H1 (cell line): ENCODE data around the gene NUP205. TPM values are rescaled to one million over a fixed set of nuclear protein-coding genes. Genes with fewer than 3 reads are reported as not detected.

Source experiments
- CTCF ChIA-PET: fragments of 300-600 bp; sonication (Branson Sonifier 250); formaldehyde crosslinking; loops from one replicate; lab custom pipeline; 2021; ENCODE audit not compliant: partially characterized antibody; lab: Charles Lee
- POLR2A ChIA-PET: fragments of 300-600 bp; sonication (Branson Sonifier 250); formaldehyde crosslinking; loops from one replicate; lab custom pipeline; 2021; ENCODE audit warnings: inconsistent platforms; ENCODE audit not compliant: partially characterized antibody; lab: Charles Lee
- DNase-seq, 2 experiments: peaks; one replicate each; pipeline versions ENCODE4 v3.0.0 to v3.0.0-alpha.2; 2010 to 2022; ENCODE audit warnings: low spot score in 2 of 2, low read depth in 1 of 2, mixed read lengths in 1 of 2
- FAIRE-seq: peaks from 2 replicates; lab custom pipeline; 2011; peaks lifted over from hg19 to GRCh38; lab: Jason Lieb, UNC
- H2AFZ ChIP-seq: 2 replicates; pipeline ENCODE4 v1.8.1; 2012; ENCODE audit warnings: low read length, inconsistent platforms
- H2AK5ac ChIP-seq: 2 replicates; pipeline ENCODE4 v1.6.1; 2013; ENCODE audit warnings: low read depth, low read length
- H2BK120ac ChIP-seq: replicated peaks from 2 replicates; pipeline ENCODE3; 2013; ENCODE audit warnings: low read depth, low read length, inconsistent platforms
- H2BK12ac ChIP-seq: 2 replicates; pipeline ENCODE4 v1.6.1; 2013; ENCODE audit warnings: low read depth, low read length
- H2BK15ac ChIP-seq: 2 replicates; pipeline ENCODE4 v1.6.1; 2013; ENCODE audit warnings: low read length
- H2BK20ac ChIP-seq: 2 replicates; pipeline ENCODE4 v1.6.1; 2013; ENCODE audit warnings: low read length
- H2BK5ac ChIP-seq: 2 replicates; pipeline ENCODE4 v1.6.1; 2013; ENCODE audit warnings: low read depth, low read length
- H3K14ac ChIP-seq: 2 replicates; pipeline ENCODE4 v1.6.1; 2013; ENCODE audit warnings: inconsistent platforms; ENCODE audit not compliant: insufficient read length
- H3K18ac ChIP-seq: 2 replicates; pipeline ENCODE4 v1.6.1; 2013; ENCODE audit warnings: low read length; ENCODE audit errors: extremely low read depth
- H3K23ac ChIP-seq: 2 replicates; pipeline ENCODE4 v1.6.1; 2013; ENCODE audit warnings: inconsistent platforms; ENCODE audit not compliant: insufficient read length
- H3K23me2 ChIP-seq: 2 replicates; pipeline ENCODE4 v1.6.1; 2013; ENCODE audit warnings: low read depth, low read length
- H3K27ac ChIP-seq: 2 replicates; pipeline ENCODE4 v1.6.1; 2011; ENCODE audit warnings: low read depth, low read length, inconsistent platforms
- H3K27me3 ChIP-seq, 4 experiments: replicated peaks in 1 of 4; 1 replicate in 1 of 4; 2 replicates in 3 of 4; pipeline versions ENCODE4 v1.6.1 to v1.8.1; 2011 to 2013; ENCODE audit warnings: low read length in 3 of 4, mild to moderate bottlenecking in 3 of 4, inconsistent platforms in 2 of 4, mixed read lengths in 2 of 4, moderate library complexity in 1 of 4; ENCODE audit not compliant: control insufficient read depth in 3 of 4, insufficient read depth in 3 of 4; ENCODE audit errors: extremely low read depth in 1 of 4
- H3K36me3 ChIP-seq, 4 experiments: 2 replicates each; pipeline versions ENCODE4 v1.6.1 to v1.8.1; 2011 to 2013; ENCODE audit warnings: mild to moderate bottlenecking in 4 of 4, low read length in 3 of 4, moderate library complexity in 2 of 4, control low read depth in 1 of 4, inconsistent platforms in 1 of 4; ENCODE audit not compliant: insufficient read depth in 4 of 4, control insufficient read depth in 2 of 4
- H3K4ac ChIP-seq: replicated peaks from 2 replicates; pipeline ENCODE3; 2013; ENCODE audit warnings: low read length, low read depth, mixed read lengths, inconsistent platforms; ENCODE audit not compliant: insufficient read length
- H3K4me1 ChIP-seq, 4 experiments: replicated peaks in 1 of 4; 1 replicate in 1 of 4; 2 replicates in 3 of 4; pipeline versions ENCODE4 v1.6.1 to v1.8.1; 2011 to 2013; ENCODE audit warnings: low read length in 3 of 4, inconsistent platforms in 2 of 4, mixed read lengths in 1 of 4; ENCODE audit not compliant: insufficient read depth in 4 of 4, control insufficient read depth in 3 of 4
- H3K4me2 ChIP-seq, 2 experiments: 2 replicates each; pipeline versions ENCODE4 v1.6.1 to v1.8.1; 2011 to 2013; ENCODE audit warnings: low read depth in 2 of 2, low read length in 2 of 2, control low read depth in 1 of 2, inconsistent platforms in 1 of 2, mild to moderate bottlenecking in 1 of 2; ENCODE audit not compliant: insufficient read depth in 1 of 2
- H3K4me3 ChIP-seq, 4 experiments: fragments of 200-600, 300-600 bp in 1 of 4; sonication (generic), shearing (Covaris generic), sonication (Bioruptor Twin) in 1 of 4; 2 replicates each; pipeline versions ENCODE4 v1.5.1 to v1.8.1; 2011 to 2016; ENCODE audit warnings: low read length in 4 of 4, low read depth in 3 of 4, control low read depth in 2 of 4, inconsistent platforms in 2 of 4, mild to moderate bottlenecking in 2 of 4, mixed read lengths in 1 of 4, moderate library complexity in 1 of 4; ENCODE audit not compliant: insufficient read depth in 2 of 4; ENCODE audit errors: extremely low read depth in 1 of 4
- H3K56ac ChIP-seq: replicated peaks from 2 replicates; pipeline ENCODE3; 2013; ENCODE audit warnings: low read depth, mild to moderate bottlenecking, mixed read lengths, low read length, inconsistent platforms; ENCODE audit not compliant: insufficient read length
- H3K79me1 ChIP-seq: 2 replicates; pipeline ENCODE4 v1.6.1; 2013; ENCODE audit warnings: low read depth, low read length, control low read depth
- H3K79me2 ChIP-seq, 2 experiments: 2 replicates each; pipeline versions ENCODE4 v1.6.1 to v1.8.1; 2012 to 2013; ENCODE audit warnings: low read length in 2 of 2, mild to moderate bottlenecking in 2 of 2, inconsistent platforms in 1 of 2; ENCODE audit not compliant: insufficient read depth in 2 of 2, control insufficient read depth in 1 of 2
- H3K9ac ChIP-seq, 4 experiments: replicated peaks in 1 of 4; 1 replicate in 1 of 4; 2 replicates in 3 of 4; pipeline versions ENCODE4 v1.6.1 to v1.8.1; 2011 to 2013; ENCODE audit warnings: low read depth in 3 of 4, low read length in 3 of 4, control low read depth in 2 of 4, mild to moderate bottlenecking in 2 of 4, moderate library complexity in 2 of 4, inconsistent platforms in 1 of 4; ENCODE audit errors: extremely low read depth in 1 of 4
- H3K9me3 ChIP-seq, 2 experiments: 2 replicates each; pipeline versions ENCODE4 v1.6.1 to v1.8.1; 2012 to 2013; ENCODE audit warnings: mild to moderate bottlenecking in 2 of 2, moderate library complexity in 2 of 2, control low read depth in 1 of 2, inconsistent platforms in 1 of 2, low read depth in 1 of 2, low read length in 1 of 2, mixed read lengths in 1 of 2; ENCODE audit not compliant: insufficient read depth in 2 of 2
- H4K20me1 ChIP-seq, 2 experiments: replicated peaks in 1 of 2; 2 replicates each; pipeline versions ENCODE3 to v1.8.1; 2011 to 2013; ENCODE audit warnings: inconsistent platforms in 2 of 2, low read length in 2 of 2, mild to moderate bottlenecking in 1 of 2; ENCODE audit not compliant: insufficient read depth in 2 of 2, control insufficient read depth in 1 of 2
- H4K5ac ChIP-seq: 2 replicates; pipeline ENCODE4 v1.6.1; 2013; ENCODE audit warnings: low read length, low read depth, mixed read lengths, inconsistent platforms; ENCODE audit not compliant: insufficient read length
- H4K8ac ChIP-seq: 2 replicates; pipeline ENCODE4 v1.8.0; 2013; ENCODE audit warnings: mild to moderate bottlenecking, moderate library complexity, low read length, inconsistent platforms; ENCODE audit not compliant: insufficient read depth; ENCODE audit errors: extremely low read depth
- H4K91ac ChIP-seq: replicated peaks from 2 replicates; pipeline ENCODE3; 2013; ENCODE audit warnings: low read length, mixed read lengths, inconsistent platforms; ENCODE audit not compliant: insufficient read length
- ASH2L ChIP-seq: fragments of 200-600, 300-600 bp; sonication (generic); IDR thresholded peaks from one replicate; pipeline ENCODE4 v1.7.1; 2017; ENCODE audit warnings: low read length
- CBX5 ChIP-seq: fragments of 300-800, 300-1000 bp; sonication (generic); IDR thresholded peaks from 2 replicates; pipeline ENCODE4 v1.7.1; 2016; ENCODE audit warnings: antibody characterized with exemption, low read length, low read depth
- GTF2F1 ChIP-seq: IDR thresholded peaks from 2 replicates; pipeline ENCODE4 v1.6.1; 2012; ENCODE audit warnings: low read depth, low read length, improper control_type of control experiment, borderline replicate concordance
- HDAC6 ChIP-seq: IDR thresholded peaks from one replicate; pipeline ENCODE4 v1.7.1; 2012; ENCODE audit warnings: low read depth, mild to moderate bottlenecking, inconsistent platforms, low read length, moderate library complexity
- RFX5 ChIP-seq: IDR thresholded peaks from 2 replicates; pipeline ENCODE4 v1.6.1; 2011; ENCODE audit warnings: low read depth, low read length, improper control_type of control experiment, borderline replicate concordance
- RXRA ChIP-seq: IDR thresholded peaks from 2 replicates; pipeline ENCODE4 v1.6.1; 2011; ENCODE audit warnings: low read depth, mild to moderate bottlenecking, low read length, moderate library complexity; ENCODE audit not compliant: insufficient read depth
- SRF ChIP-seq: IDR thresholded peaks from 2 replicates; pipeline ENCODE4 v1.6.1; 2011; ENCODE audit warnings: mild to moderate bottlenecking, low read depth, low read length, moderate library complexity
- TAF7 ChIP-seq: optimal IDR thresholded peaks from 2 replicates; pipeline ENCODE3; 2011; ENCODE audit warnings: low read depth, mild to moderate bottlenecking, inconsistent platforms, low read length, moderate library complexity, borderline replicate concordance
- WGBS, 2 experiments: shearing (Covaris generic) in 1 of 2; methylation state at CpG; one replicate each; pipeline versions ENCODE4 v1.1.6 to v1.1.7; 2013 to 2015; ENCODE audit warnings: low lambda C conversion rate in 2 of 2, mixed read lengths in 2 of 2, inconsistent platforms in 1 of 2, low coverage in 1 of 2, missing lambda C conversion rate in 1 of 2; ENCODE audit not compliant: insufficient replicate concordance in 2 of 2, insufficient coverage in 1 of 2, insufficient read length in 1 of 2; ENCODE audit errors: extremely low coverage in 1 of 2, missing lambda C conversion rate in 1 of 2; 5-methylcytosine and 5-hydroxymethylcytosine counted together
- polyA plus RNA-seq, 7 experiments: library from polyadenylated mRNA; depleted of rRNA in 3 of 7; stranded (reverse) in 5 of 7; unstranded in 2 of 7; fragments of >200 nt in 5 of 7; fragments of 200-250 nt in 2 of 7; gene quantifications; 1 replicate in 5 of 7; 2 replicates in 1 of 7; 4 replicates in 1 of 7; pipeline versions ENCODE4 v1.2.1 to v1.2.3, GENCODE V29; 2011 to 2013; ENCODE audit warnings: missing spikeins in 2 of 7, mixed read lengths in 2 of 7
- total RNA-seq: library from RNA; stranded (reverse); fragmentation: NEBNext Ultra II Directional; extraction: Animal tissue kit (Norgen Biotek cat#: 25700); gene quantifications from 2 replicates; pipeline ENCODE4 v1.2.1, GENCODE V29; 2021
- TF ChIP-seq, protein P1 (sequence below): IDR thresholded peaks from 2 replicates; pipeline ENCODE4 v1.6.1; 2012; ENCODE audit warnings: inconsistent platforms

Gene NUP205
- total and polyA plus RNA-seq, 2 of the 8 experiments (the other 6 are each of a cell fraction or from before 2014, with no cell fraction given) = 148 to 216 TPM

DNA sequence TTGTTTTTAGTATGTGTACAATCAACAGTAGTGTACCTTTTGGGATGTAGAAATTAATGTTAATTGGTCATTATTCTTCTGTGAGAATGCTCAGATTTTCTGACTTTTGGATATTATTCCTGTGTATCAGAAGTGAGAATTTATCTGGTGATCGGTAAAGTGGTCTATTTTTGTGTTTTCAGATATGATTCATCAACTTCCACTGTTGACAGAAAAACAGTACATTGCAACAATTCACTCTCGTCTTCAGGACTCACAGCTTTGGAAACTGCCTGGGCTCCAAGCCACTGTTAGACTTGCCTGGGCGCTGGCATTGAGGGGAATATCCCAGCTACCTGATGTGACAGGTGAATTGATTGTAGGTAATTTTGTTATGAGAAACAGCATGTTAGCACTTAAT is 20.9 kb downstream of the NUP205 start:
- Histone ChIP-seq H3K9ac (no peak overlapping the region), H2BK120ac (no peak overlapping the region), H4K5ac (no peak overlapping the region), H3K4me2 (no peak overlapping the region), H3K23ac (no peak overlapping the region), H3K4ac (no peak overlapping the region)
- CTCF ChIA-PET = interaction anchor here (1.3 to 2.8 kb wide), 2 partner anchors 38 to 67 kb away, joined by 3 to 17 read pairs; no protein-coding TSS in a partner anchor
- TF ChIP-seq RXRA (no peak), ASH2L (no peak), GTF2F1 (no peak), HDAC6 (no peak), SRF (no peak), RFX5 (no peak), TAF7 (no peak), CBX5 (no peak)
- TF ChIP-seq, protein P1, sequence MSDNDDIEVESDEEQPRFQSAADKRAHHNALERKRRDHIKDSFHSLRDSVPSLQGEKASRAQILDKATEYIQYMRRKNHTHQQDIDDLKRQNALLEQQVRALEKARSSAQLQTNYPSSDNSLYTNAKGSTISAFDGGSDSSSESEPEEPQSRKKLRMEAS = no peak
- TF ChIP-seq, all 59 proteins: peak for 0
- no peak overlapping the region for H2BK5ac ChIP-seq
- no peak overlapping the region for H3K14ac ChIP-seq
- no peak overlapping the region for H3K27ac ChIP-seq
- no peak overlapping the region for H2AFZ ChIP-seq
- no peak overlapping the region for H3K18ac ChIP-seq
- DNase-seq = no peak
- H2BK20ac ChIP-seq = no peak overlapping the region
- POLR2A ChIA-PET = no interaction called here
- no peaks in the 10 kb centered on the region for H3K79me2 ChIP-seq
- FAIRE-seq = no peak
- H3K4me1 ChIP-seq = no peaks in the 10 kb centered on the region
- H3K27me3 ChIP-seq = no peaks in the 10 kb centered on the region
- no peak overlapping the region for H2BK15ac ChIP-seq
- no peaks in the 10 kb centered on the region for H3K9me3 ChIP-seq
- H3K79me1 ChIP-seq = peaks cover 4% of the 10 kb centered on the region; the same call in 1 of the 2 replicates
- no peak overlapping the region for H2BK12ac ChIP-seq
- no peak overlapping the region for H3K4me3 ChIP-seq
- no peak overlapping the region for H2AK5ac ChIP-seq
- peaks cover 39 to 99% (median 77%) of the 10 kb centered on the region in 4 experiments for H3K36me3 ChIP-seq
- no peaks in the 10 kb centered on the region for H3K23me2 ChIP-seq
- no peak overlapping the region for H4K8ac ChIP-seq
- peaks cover 2 to 4% of the 10 kb centered on the region in 2 experiments for H4K20me1 ChIP-seq
- 91% methylated on average over 3 of the region's 3 CpGs; no CpG with 5 or more reads in 1 of the 2 experiments for WGBS, 2 experiments
- H4K91ac ChIP-seq = no peak overlapping the region
- no peak overlapping the region for H3K56ac ChIP-seq
